MCF 10A (cell line): ENCODE measurements around the gene WNT4. TPM values are rescaled to one million over a fixed set of nuclear protein-coding genes. Genes with fewer than 3 reads are reported as not detected.

Source experiments
- BruUV-seq: library from RNA; stranded (reverse); fragments of 400-500 nt; replicated peaks from 2 replicates; lab custom pipeline; 2021; lab: Mats Ljungman, UMichigan
- CTCF ChIA-PET: fragments of 300-600 bp; sonication (Branson Sonifier 250); formaldehyde crosslinking; extraction: SDS; loops from one replicate; lab custom pipeline; 2021; ENCODE audit warnings: antibody characterized with exemption, inconsistent platforms; lab: Yijun Ruan, JAX
- POLR2A ChIA-PET: fragments of 300-600, 350-650 bp; sonication (Branson Sonifier 250); formaldehyde crosslinking; extraction: SDS; loops from one replicate; lab custom pipeline; 2020; ENCODE audit warnings: antibody characterized with exemption, inconsistent platforms; lab: Yijun Ruan, JAX
- DNase-seq: peaks from one replicate; pipeline ENCODE4 v3.0.0-alpha.2; 2018; ENCODE audit not compliant: unreplicated experiment
- H3K27ac Mint-ChIP-seq: one replicate; pipeline ENCODE4 v1.8.0; 2022; ENCODE audit warnings: mild to moderate bottlenecking, low read depth, mixed read lengths; ENCODE audit not compliant: unreplicated experiment
- H3K27me3 Mint-ChIP-seq: one replicate; pipeline ENCODE4 v1.8.0; 2022; ENCODE audit warnings: mixed read lengths; ENCODE audit not compliant: insufficient read depth, unreplicated experiment
- H3K36me3 Mint-ChIP-seq: one replicate; pipeline ENCODE4 v1.8.0; 2022; ENCODE audit warnings: mild to moderate bottlenecking, moderate library complexity, mixed read lengths; ENCODE audit not compliant: insufficient read depth, unreplicated experiment
- H3K4me1 Mint-ChIP-seq: one replicate; pipeline ENCODE4 v1.8.0; 2022; ENCODE audit warnings: mixed read lengths; ENCODE audit not compliant: insufficient read depth, unreplicated experiment
- H3K4me3 Mint-ChIP-seq: one replicate; pipeline ENCODE4 v1.8.0; 2022; ENCODE audit warnings: mild to moderate bottlenecking, moderate library complexity, mixed read lengths; ENCODE audit not compliant: unreplicated experiment
- H3K9me3 Mint-ChIP-seq: one replicate; pipeline ENCODE4 v1.8.0; 2022; ENCODE audit warnings: mixed read lengths; ENCODE audit not compliant: unreplicated experiment
- CTCF ChIP-seq: fragments of 200-600 bp; IDR thresholded peaks from one replicate; pipeline ENCODE4 v1.8.0; 2022; ENCODE audit warnings: antibody characterized with exemption, mild to moderate bottlenecking; ENCODE audit not compliant: unreplicated experiment
- intact Hi-C: fragments of 100-400 bp; cut with micrococcal nuclease; formaldehyde crosslinking; loops from 2 replicates; pipeline ENCODE4 v1.14.1; 2022
- total RNA-seq: library from RNA; stranded (reverse); gene quantifications from 2 replicates; pipeline ENCODE4 v1.2.3, GENCODE V29; 2022

WNT4 gene
- total RNA-seq, 1 experiment from 2014 or later: not detected

GRCh38 chr1:22119626-22120468, 23.1 kb downstream of the WNT4 start:
- Mint-ChIP-seq H3K9me3 (no peaks in the 10 kb centered on the region), H3K27ac (no peak overlapping the region), H3K27me3 (no peaks in the 10 kb centered on the region), H3K4me1 (peaks cover 4% of the 10 kb centered on the region), H3K36me3 (peaks cover 10% of the 10 kb centered on the region), H3K4me3 (no peak overlapping the region)
- no peak for TF ChIP-seq CTCF
- ChIA-PET POLR2A (interaction anchor here (0.6 to 1.0 kb wide), 2 partner anchors 12 to 154 kb away, joined by 3 to 4 read pairs; no protein-coding TSS in a partner anchor), CTCF (no interaction called here)
- no TSS peak for BruUV-seq
- DNase-seq: no peak
- intact Hi-C loops: no loop called here

- no peak overlapping the region for H3K4me3 Mint-ChIP-seq
- DNase-seq: no peak
- intact Hi-C loops: no loop called here
- ChIA-PET CTCF (no interaction called here), POLR2A (interaction anchor here (0.6 to 0.7 kb wide), 4 partner anchors 86 to 861 kb away, joined by 3 to 4 read pairs (median 3); no protein-coding TSS in a partner anchor)
- no peak overlapping the region for H3K27ac Mint-ChIP-seq
- BruUV-seq: no TSS peak
- H3K27me3 Mint-ChIP-seq: no peaks in the 10 kb centered on the region
- no peak for TF ChIP-seq CTCF
- peaks cover 13% of the 10 kb centered on the region for H3K36me3 Mint-ChIP-seq
- H3K9me3 Mint-ChIP-seq: no peaks in the 10 kb centered on the region
- H3K4me1 Mint-ChIP-seq: peaks cover 5% of the 10 kb centered on the region
Observed at GRCh38 chr1:22118291-22118992, 24.5 kb downstream of the WNT4 start.

- Mint-ChIP-seq H3K27ac (no peak overlapping the region), H3K27me3 (no peaks in the 10 kb centered on the region), H3K9me3 (no peaks in the 10 kb centered on the region), H3K4me1 (peaks cover 5% of the 10 kb centered on the region), H3K4me3 (no peak overlapping the region), H3K36me3 (peaks cover 19% of the 10 kb centered on the region)
- ChIA-PET POLR2A (interaction anchor here (0.5 to 2.0 kb wide), 4 partner anchors 13 to 253 kb away, joined by 3 to 7 read pairs (median 4); no protein-coding TSS in a partner anchor), CTCF (no interaction called here)
- no TSS peak for BruUV-seq
- intact Hi-C loops: no loop called here
- no peak for DNase-seq
- no peak for TF ChIP-seq CTCF
Observed at GRCh38 chr1:22117851-22118250, 25.0 kb downstream of the WNT4 start.

GRCh38 chr1:22117238-22117637, 25.7 kb downstream of the WNT4 start:
- Mint-ChIP-seq H3K4me3 (no peak overlapping the region), H3K27me3 (no peaks in the 10 kb centered on the region), H3K36me3 (peaks cover 17% of the 10 kb centered on the region), H3K4me1 (peaks cover 5% of the 10 kb centered on the region), H3K27ac (peak overlapping the region; percentile 71), H3K9me3 (no peaks in the 10 kb centered on the region)
- no peak for TF ChIP-seq CTCF
- intact Hi-C loops: no loop called here
- BruUV-seq: no TSS peak
- DNase-seq: no peak
- CTCF ChIA-PET: no interaction called here
- POLR2A ChIA-PET: interaction anchor here (0.9 to 2.0 kb wide), 2 partner anchors 12 to 92 kb away, joined by 3 to 7 read pairs; no protein-coding TSS in a partner anchor
